PC-3 (cell line): Measurements from ENCODE around the gene SPAAR.

Experiments used
- EZH2phosphoT487 ChIP-seq: fragments of 300-600 bp; sonication (generic); IDR thresholded peaks from 2 replicates; pipeline ENCODE4 v1.6.1; 2018; ENCODE audit warnings: mild to moderate bottlenecking, antibody characterized with exemption, low read length, borderline replicate concordance
- TF ChIP-seq, protein P1 (sequence below): fragments of 300-600 bp; sonication (generic); conservative IDR thresholded peaks from 2 replicates; pipeline ENCODE4 v1.5.1; 2017; ENCODE audit warnings: antibody characterized with exemption, low read depth, mild to moderate bottlenecking, low read length

DNA sequence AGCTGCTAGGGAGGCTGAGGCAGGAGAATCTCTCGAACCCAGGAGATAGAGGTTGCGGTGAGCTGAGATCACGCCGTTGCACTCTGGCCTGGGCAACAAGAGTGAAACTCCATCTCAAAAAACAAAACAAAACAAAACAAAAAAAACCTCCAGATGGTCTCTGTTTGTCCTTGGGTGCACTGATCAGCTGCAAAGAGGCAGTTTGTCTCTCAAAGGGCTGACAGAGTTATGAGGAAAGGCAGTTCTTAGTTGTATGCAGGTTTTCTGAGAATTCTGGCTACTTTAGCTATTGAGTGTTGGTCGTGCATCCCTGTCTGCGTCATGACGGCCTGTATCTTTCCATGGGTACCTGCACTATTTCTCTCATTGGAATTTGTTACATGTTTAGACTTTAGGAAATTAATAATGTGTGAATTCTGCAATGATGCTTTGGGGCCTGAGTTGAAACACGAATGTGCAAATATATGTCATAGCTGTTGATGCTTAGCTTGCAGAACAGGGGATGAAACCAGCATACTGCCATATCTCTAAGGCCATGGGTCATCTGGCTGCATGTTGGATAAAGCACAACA lies 30.5 kb downstream of the SPAAR start:
- TF ChIP-seq, protein P1, sequence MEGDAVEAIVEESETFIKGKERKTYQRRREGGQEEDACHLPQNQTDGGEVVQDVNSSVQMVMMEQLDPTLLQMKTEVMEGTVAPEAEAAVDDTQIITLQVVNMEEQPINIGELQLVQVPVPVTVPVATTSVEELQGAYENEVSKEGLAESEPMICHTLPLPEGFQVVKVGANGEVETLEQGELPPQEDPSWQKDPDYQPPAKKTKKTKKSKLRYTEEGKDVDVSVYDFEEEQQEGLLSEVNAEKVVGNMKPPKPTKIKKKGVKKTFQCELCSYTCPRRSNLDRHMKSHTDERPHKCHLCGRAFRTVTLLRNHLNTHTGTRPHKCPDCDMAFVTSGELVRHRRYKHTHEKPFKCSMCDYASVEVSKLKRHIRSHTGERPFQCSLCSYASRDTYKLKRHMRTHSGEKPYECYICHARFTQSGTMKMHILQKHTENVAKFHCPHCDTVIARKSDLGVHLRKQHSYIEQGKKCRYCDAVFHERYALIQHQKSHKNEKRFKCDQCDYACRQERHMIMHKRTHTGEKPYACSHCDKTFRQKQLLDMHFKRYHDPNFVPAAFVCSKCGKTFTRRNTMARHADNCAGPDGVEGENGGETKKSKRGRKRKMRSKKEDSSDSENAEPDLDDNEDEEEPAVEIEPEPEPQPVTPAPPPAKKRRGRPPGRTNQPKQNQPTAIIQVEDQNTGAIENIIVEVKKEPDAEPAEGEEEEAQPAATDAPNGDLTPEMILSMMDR: no peak
- no peak for TF ChIP-seq EZH2phosphoT487
